GM23248 (cell line): ENCODE data around the gene C19orf25. TPM values are rescaled to one million over a fixed set of nuclear protein-coding genes. Genes with fewer than 3 reads are reported as not detected.

Experiments
- DNase-seq: peaks from one replicate; pipeline ENCODE4 v3.0.0-alpha.2; 2015
- H2AFZ ChIP-seq: fragments of 200-600 bp; sonication (generic); 2 replicates; pipeline ENCODE4 v1.6.1; 2016; ENCODE audit warnings: antibody characterized with exemption
- H3F3A ChIP-seq: fragments of 200-600 bp; sonication (generic); 2 replicates; pipeline ENCODE4 v1.6.1; 2016; ENCODE audit warnings: mild to moderate bottlenecking, antibody characterized with exemption, mixed run types; ENCODE audit not compliant: insufficient read depth
- H3K27ac ChIP-seq: fragments of 200-600 bp; sonication (generic); 2 replicates; pipeline ENCODE4 v1.5.1; 2016; ENCODE audit warnings: mild to moderate bottlenecking
- H3K27me3 ChIP-seq: fragments of 200-600 bp; sonication (generic); replicated peaks from 2 replicates; pipeline ENCODE4 v1.6.1; 2016; ENCODE audit warnings: mild to moderate bottlenecking; ENCODE audit not compliant: insufficient read depth
- H3K36me3 ChIP-seq: fragments of 200-600 bp; sonication (generic); 2 replicates; pipeline ENCODE4 v1.6.1; 2016; ENCODE audit warnings: low read depth, mild to moderate bottlenecking
- H3K4me1 ChIP-seq: fragments of 200-600 bp; sonication (generic); 2 replicates; pipeline ENCODE4 v1.6.1; 2016; ENCODE audit warnings: mild to moderate bottlenecking; ENCODE audit not compliant: insufficient read depth
- H3K4me2 ChIP-seq: fragments of 200-600 bp; sonication (generic); one replicate; pipeline ENCODE4 v1.6.1; 2016; ENCODE audit warnings: mild to moderate bottlenecking; ENCODE audit not compliant: unreplicated experiment
- H3K4me3 ChIP-seq: fragments of 200-600 bp; sonication (generic); 2 replicates; pipeline ENCODE4 v1.5.1; 2016; ENCODE audit warnings: mild to moderate bottlenecking
- H3K79me2 ChIP-seq: fragments of 200-600 bp; sonication (generic); 2 replicates; pipeline ENCODE4 v1.6.1; 2016; ENCODE audit warnings: mild to moderate bottlenecking; ENCODE audit not compliant: insufficient read depth
- H3K9ac ChIP-seq: fragments of 200-600 bp; sonication (generic); 2 replicates; pipeline ENCODE4 v1.6.1; 2016; ENCODE audit warnings: mild to moderate bottlenecking
- H3K9me2 ChIP-seq: fragments of 200-600 bp; sonication (generic); 2 replicates; pipeline ENCODE4 v1.6.1; 2016; ENCODE audit warnings: mixed run types, mild to moderate bottlenecking, moderate library complexity; ENCODE audit not compliant: insufficient read depth
- H3K9me3 ChIP-seq: fragments of 200-600 bp; sonication (generic); one replicate; pipeline ENCODE4 v1.6.1; 2017; ENCODE audit warnings: low read depth
- H4K20me1 ChIP-seq: fragments of 200-600 bp; sonication (generic); 2 replicates; pipeline ENCODE4 v1.6.0; 2016; ENCODE audit not compliant: insufficient read depth
- EZH2 ChIP-seq: fragments of 200-600 bp; sonication (generic); IDR thresholded peaks from 2 replicates; pipeline ENCODE4 v1.6.1; 2018; ENCODE audit warnings: antibody characterized with exemption, mild to moderate bottlenecking; ENCODE audit not compliant: insufficient read depth, poor library complexity, severe bottlenecking
- EZH2phosphoT487 ChIP-seq: fragments of 200-600 bp; sonication (generic); IDR thresholded peaks from 2 replicates; pipeline ENCODE4 v1.6.1; 2018; ENCODE audit warnings: antibody characterized with exemption, moderate library complexity, mild to moderate bottlenecking, low read depth; ENCODE audit not compliant: insufficient read depth
- WGBS, 2 experiments: methylation state at CpG; one replicate each; pipeline ENCODE4 v1.1.6; 2015 to 2017; ENCODE audit warnings: low lambda C conversion rate in 2 of 2, low coverage in 1 of 2; ENCODE audit errors: missing lambda C conversion rate in 2 of 2; 5-methylcytosine and 5-hydroxymethylcytosine counted together
- in situ Hi-C: fragments of 300-500 bp; cut with MboI; formaldehyde crosslinking; loops from 2 replicates; pipeline ENCODE4 v1.15.0; 2020
- polyA plus RNA-seq: library from polyadenylated mRNA; unstranded; fragments of >200 nt; fragmentation: Nextera tagmentation; extraction: Ambion mirVana; gene quantifications from 2 replicates; pipeline ENCODE4 v1.2.1, GENCODE V29; 2016
- total RNA-seq: library from RNA; depleted of rRNA; stranded (reverse); fragments of >200 nt; shearing (Covaris generic); gene quantifications from 2 replicates; pipeline ENCODE4 v1.2.3, GENCODE V29; 2014

C19orf25 gene
- total and polyA plus RNA-seq, 2 experiments from 2014 or later, result 34.7 to 35.9 TPM

GRCh38 chr19:1453525-1454364, 25.3 kb downstream of the C19orf25 start:
- in situ Hi-C loops, result no loop called here
- peaks cover 29% of the 10 kb centered on the region for H3K27me3 ChIP-seq
- no peak overlapping the region for H2AFZ ChIP-seq

GRCh38 chr19:1452802-1453524, 26.1 kb downstream of the C19orf25 start:
- Histone ChIP-seq H3K9me3 (no peaks in the 10 kb centered on the region), H3K4me2 (no peak overlapping the region), H4K20me1 (no peaks in the 10 kb centered on the region), H3F3A (peaks cover 12% of the 10 kb centered on the region; the same call in 1 of the 2 replicates), H3K27me3 (peaks cover 29% of the 10 kb centered on the region), H3K9ac (no peak overlapping the region), H3K27ac (no peak overlapping the region), H2AFZ (no peak overlapping the region), H3K4me1 (no peaks in the 10 kb centered on the region), H3K9me2 (no peaks in the 10 kb centered on the region), H3K79me2 (no peaks in the 10 kb centered on the region), H3K4me3 (no peak overlapping the region), H3K36me3 (no peaks in the 10 kb centered on the region)
- WGBS, 2 experiments, result 43 to 61% methylated on average over 20 to 29 of the region's 30 CpGs
- TF ChIP-seq EZH2phosphoT487 (no peak), EZH2 (no peak)
- in situ Hi-C loops, result no loop called here
- no peak for DNase-seq

More at GRCh38 chr19:1453525-1454364, 25.3 kb downstream of the C19orf25 start:
- H3K27ac ChIP-seq, result no peak overlapping the region
- peak; percentile 87 for DNase-seq
- WGBS, 2 experiments, result 12 to 14% methylated on average over 22 to 32 of the region's 33 CpGs
- no peaks in the 10 kb centered on the region for H3K9me3 ChIP-seq
- H4K20me1 ChIP-seq, result no peaks in the 10 kb centered on the region
- TF ChIP-seq EZH2 (no peak), EZH2phosphoT487 (no peak)
- H3F3A ChIP-seq, result peaks cover 11% of the 10 kb centered on the region; the same call in 1 of the 2 replicates
- no peaks in the 10 kb centered on the region for H3K79me2 ChIP-seq
- H3K4me2 ChIP-seq, result no peak overlapping the region
- H3K4me1 ChIP-seq, result no peaks in the 10 kb centered on the region
- H3K4me3 ChIP-seq, result no peak overlapping the region
- no peaks in the 10 kb centered on the region for H3K36me3 ChIP-seq
- H3K9ac ChIP-seq, result no peak overlapping the region
- H3K9me2 ChIP-seq, result no peaks in the 10 kb centered on the region

- Histone ChIP-seq H2AFZ (no peak overlapping the region), H3K4me2 (no peak overlapping the region), H3K27ac (no peak overlapping the region), H3K9me2 (no peaks in the 10 kb centered on the region), H3F3A (peaks cover 12% of the 10 kb centered on the region; the same call in 1 of the 2 replicates), H3K27me3 (peaks cover 29% of the 10 kb centered on the region), H3K36me3 (no peaks in the 10 kb centered on the region), H4K20me1 (no peaks in the 10 kb centered on the region), H3K9ac (no peak overlapping the region), H3K4me1 (no peaks in the 10 kb centered on the region), H3K4me3 (no peak overlapping the region), H3K9me3 (no peaks in the 10 kb centered on the region), H3K79me2 (no peaks in the 10 kb centered on the region)
- no peak for DNase-seq
- no peak for TF ChIP-seq EZH2
- TF ChIP-seq EZH2phosphoT487, result no peak
- in situ Hi-C loops, result no loop called here
- WGBS, 2 experiments, result 27 to 47% methylated on average over 22 to 37 of the region's 39 CpGs
These were observed 26.9 kb downstream of the C19orf25 start for GRCh38 chr19:1451916-1452801.
